ENCODE data around the gene IGFBP5.

GRCh38 chr2:216740557-216741222 lies 45.3 kb upstream of the IGFBP5 start:
- TF ChIP-seq CTCF (IDR thresholded peaks at IDR 0.05; ENCODE audit: poor library complexity) (no peak), EZH2 (IDR thresholded peaks at IDR 0.05; ENCODE audit: borderline replicate concordance) (no peak), EZH2phosphoT487 (IDR thresholded peaks at IDR 0.05; ENCODE audit: low read depth, severe bottlenecking, unreplicated experiment) (no peak)
